ENCODE measurements around the gene GTF2H3.
A peak's percentile ranks its signal among the peaks of the same experiment; 100 is the strongest.

The GTF2H3 gene

DNA sequence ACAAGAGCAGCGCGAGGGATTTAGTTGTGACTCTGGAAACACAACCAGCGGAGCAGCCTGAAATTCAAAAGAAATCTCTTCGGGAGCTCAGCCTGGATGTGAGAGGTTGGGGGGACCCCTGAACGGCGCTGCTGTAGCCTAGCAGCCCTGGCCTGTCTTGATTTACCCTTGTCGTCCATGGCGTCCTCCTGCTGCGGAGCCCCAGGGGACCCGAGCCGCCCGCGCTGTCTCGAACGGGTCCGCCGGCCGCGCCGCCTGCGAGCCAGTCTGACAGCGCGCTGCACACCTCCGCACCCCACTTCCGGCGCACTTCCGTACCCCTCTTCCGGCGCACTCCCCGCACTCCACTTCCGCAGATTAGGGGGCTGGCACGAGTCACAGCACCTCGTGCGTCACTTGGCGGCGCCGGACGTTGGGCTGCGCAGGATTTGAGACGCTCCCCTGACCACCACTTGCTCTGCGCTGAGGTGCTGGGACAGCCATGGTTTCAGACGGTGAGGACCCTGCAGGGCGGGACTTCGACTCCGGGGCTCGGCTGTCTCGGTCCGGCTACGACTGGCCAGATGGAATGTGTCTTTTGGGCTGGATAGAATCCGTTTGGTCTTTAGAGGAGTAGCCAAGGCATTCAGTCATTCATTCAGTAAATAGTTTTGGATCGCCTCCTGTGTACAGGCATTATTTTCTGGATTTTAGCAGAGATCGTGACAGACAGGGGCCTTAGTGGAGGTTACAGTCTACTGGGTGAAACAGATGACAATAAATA is at the start of gene GTF2H3, which contains the start of gene EIF2B1:
GTF2H3 (plus strand) TSS at position 451 of the 763 bp plus-strand sequence; CDS start at position 482, 31 bp downstream.
EIF2B1 (minus strand) TSS at position 308 of the 763 bp plus-strand sequence; CDS start at position 179, 129 bp downstream.
- peak; percentile 97 for TF ChIP-seq TAF1 (IDR thresholded peaks at IDR 0.05; ENCODE audit: low read depth)
- TF ChIP-seq, protein P1, sequence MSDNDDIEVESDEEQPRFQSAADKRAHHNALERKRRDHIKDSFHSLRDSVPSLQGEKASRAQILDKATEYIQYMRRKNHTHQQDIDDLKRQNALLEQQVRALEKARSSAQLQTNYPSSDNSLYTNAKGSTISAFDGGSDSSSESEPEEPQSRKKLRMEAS (IDR thresholded peaks at IDR 0.05) = peak; percentile 97
- TF ChIP-seq TCF12 (IDR thresholded peaks at IDR 0.05; ENCODE audit: low read depth) = peak; percentile 65; the same call in 1 of the 2 replicates
- peak; percentile 56; the same call in 1 of the 2 replicates for TF ChIP-seq NFIC (IDR thresholded peaks at IDR 0.05)
- TF ChIP-seq, protein P2, sequence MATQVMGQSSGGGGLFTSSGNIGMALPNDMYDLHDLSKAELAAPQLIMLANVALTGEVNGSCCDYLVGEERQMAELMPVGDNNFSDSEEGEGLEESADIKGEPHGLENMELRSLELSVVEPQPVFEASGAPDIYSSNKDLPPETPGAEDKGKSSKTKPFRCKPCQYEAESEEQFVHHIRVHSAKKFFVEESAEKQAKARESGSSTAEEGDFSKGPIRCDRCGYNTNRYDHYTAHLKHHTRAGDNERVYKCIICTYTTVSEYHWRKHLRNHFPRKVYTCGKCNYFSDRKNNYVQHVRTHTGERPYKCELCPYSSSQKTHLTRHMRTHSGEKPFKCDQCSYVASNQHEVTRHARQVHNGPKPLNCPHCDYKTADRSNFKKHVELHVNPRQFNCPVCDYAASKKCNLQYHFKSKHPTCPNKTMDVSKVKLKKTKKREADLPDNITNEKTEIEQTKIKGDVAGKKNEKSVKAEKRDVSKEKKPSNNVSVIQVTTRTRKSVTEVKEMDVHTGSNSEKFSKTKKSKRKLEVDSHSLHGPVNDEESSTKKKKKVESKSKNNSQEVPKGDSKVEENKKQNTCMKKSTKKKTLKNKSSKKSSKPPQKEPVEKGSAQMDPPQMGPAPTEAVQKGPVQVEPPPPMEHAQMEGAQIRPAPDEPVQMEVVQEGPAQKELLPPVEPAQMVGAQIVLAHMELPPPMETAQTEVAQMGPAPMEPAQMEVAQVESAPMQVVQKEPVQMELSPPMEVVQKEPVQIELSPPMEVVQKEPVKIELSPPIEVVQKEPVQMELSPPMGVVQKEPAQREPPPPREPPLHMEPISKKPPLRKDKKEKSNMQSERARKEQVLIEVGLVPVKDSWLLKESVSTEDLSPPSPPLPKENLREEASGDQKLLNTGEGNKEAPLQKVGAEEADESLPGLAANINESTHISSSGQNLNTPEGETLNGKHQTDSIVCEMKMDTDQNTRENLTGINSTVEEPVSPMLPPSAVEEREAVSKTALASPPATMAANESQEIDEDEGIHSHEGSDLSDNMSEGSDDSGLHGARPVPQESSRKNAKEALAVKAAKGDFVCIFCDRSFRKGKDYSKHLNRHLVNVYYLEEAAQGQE (IDR thresholded peaks at IDR 0.05; ENCODE audit: low read depth) = no peak
- 0 out of 2 replicates have a peak, but pooled peaks have one; percentile 58 for TF ChIP-seq ZBTB7A (IDR thresholded peaks at IDR 0.05; ENCODE audit: low read depth)
- 0 out of 2 replicates have a peak, but pooled peaks have one; percentile 34 for TF ChIP-seq FOXM1 (IDR thresholded peaks at IDR 0.05; ENCODE audit: borderline replicate concordance, low read depth)
- peak; percentile 100 for TF ChIP-seq CREB1 (IDR thresholded peaks at IDR 0.05; ENCODE audit: low read depth)
- no peak for TF ChIP-seq CEBPB (IDR thresholded peaks at IDR 0.05)
- TF ChIP-seq EP300 (IDR thresholded peaks at IDR 0.05; ENCODE audit: borderline replicate concordance) = no peak; the same call in 1 of the 2 replicates
- TF ChIP-seq RAD21 (IDR thresholded peaks at IDR 0.05; ENCODE audit: low read depth) = no peak
- TF ChIP-seq, protein P3, sequence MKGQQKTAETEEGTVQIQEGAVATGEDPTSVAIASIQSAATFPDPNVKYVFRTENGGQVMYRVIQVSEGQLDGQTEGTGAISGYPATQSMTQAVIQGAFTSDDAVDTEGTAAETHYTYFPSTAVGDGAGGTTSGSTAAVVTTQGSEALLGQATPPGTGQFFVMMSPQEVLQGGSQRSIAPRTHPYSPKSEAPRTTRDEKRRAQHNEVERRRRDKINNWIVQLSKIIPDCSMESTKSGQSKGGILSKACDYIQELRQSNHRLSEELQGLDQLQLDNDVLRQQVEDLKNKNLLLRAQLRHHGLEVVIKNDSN (IDR thresholded peaks at IDR 0.05) = peak; percentile 61
- peak; percentile 89 for TF ChIP-seq YY1 (IDR thresholded peaks at IDR 0.05; ENCODE audit: low read depth)
- peak; percentile 53 for TF ChIP-seq EGR1 (IDR thresholded peaks at IDR 0.05)
- peak; percentile 13; the same call in 1 of the 2 replicates for TF ChIP-seq TEAD4 (IDR thresholded peaks at IDR 0.05)

DNA sequence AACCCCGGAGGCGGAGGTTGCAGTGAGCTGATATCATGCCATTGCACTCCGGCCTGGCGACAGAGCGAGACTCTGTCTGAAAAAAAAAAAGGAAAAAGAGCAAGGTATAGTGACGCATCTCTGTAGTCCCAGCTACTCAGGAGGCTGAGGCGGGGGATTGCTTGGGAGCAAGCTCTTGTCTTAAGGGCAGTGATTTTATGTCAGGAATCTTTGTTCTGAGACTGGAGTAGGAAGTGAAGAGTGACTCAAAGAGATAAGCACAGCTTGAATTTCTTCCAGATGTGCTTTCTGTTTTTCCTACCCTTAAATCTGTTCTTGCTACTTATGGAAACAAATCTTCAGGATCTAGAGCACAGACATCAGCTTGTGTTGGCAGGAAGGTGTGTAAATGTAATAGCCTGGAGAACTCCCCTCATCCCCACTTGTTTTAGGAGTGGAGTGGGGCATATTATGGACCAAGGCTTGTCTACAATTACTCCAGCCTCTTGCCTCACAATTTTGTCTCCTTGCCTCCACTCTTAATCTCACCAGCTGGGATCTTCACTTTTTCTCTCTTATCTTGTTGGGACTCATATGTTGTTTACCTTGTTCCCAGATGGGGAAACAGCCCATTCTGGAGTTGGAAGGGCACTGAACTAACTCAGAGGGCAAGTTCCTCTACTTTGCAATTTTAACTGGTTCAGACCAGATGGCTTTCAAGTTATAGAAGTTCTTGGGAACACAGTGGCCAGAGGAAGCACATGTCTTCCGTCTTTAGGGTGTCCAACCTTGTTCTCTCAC is 41.7 kb upstream of the GTF2H3 start:
- TF ChIP-seq FOXM1 (IDR thresholded peaks at IDR 0.05; ENCODE audit: borderline replicate concordance, low read depth) = no peak
- no peak for TF ChIP-seq RAD21 (IDR thresholded peaks at IDR 0.05; ENCODE audit: low read depth)
- TF ChIP-seq, protein P3 (IDR thresholded peaks at IDR 0.05) = no peak
- no peak for TF ChIP-seq EGR1 (IDR thresholded peaks at IDR 0.05)
- TF ChIP-seq CREB1 (IDR thresholded peaks at IDR 0.05; ENCODE audit: low read depth) = no peak
- no peak for TF ChIP-seq TCF12 (IDR thresholded peaks at IDR 0.05; ENCODE audit: low read depth)
- no peak for TF ChIP-seq EP300 (IDR thresholded peaks at IDR 0.05; ENCODE audit: borderline replicate concordance)
- TF ChIP-seq, protein P2 (IDR thresholded peaks at IDR 0.05; ENCODE audit: low read depth) = no peak
- no peak for TF ChIP-seq ZBTB7A (IDR thresholded peaks at IDR 0.05; ENCODE audit: low read depth)
- TF ChIP-seq YY1 (IDR thresholded peaks at IDR 0.05; ENCODE audit: low read depth) = no peak
- no peak for TF ChIP-seq TEAD4 (IDR thresholded peaks at IDR 0.05)
- no peak for TF ChIP-seq CEBPB (IDR thresholded peaks at IDR 0.05)
- TF ChIP-seq TAF1 (IDR thresholded peaks at IDR 0.05; ENCODE audit: low read depth) = no peak
- no peak for TF ChIP-seq NFIC (IDR thresholded peaks at IDR 0.05)

DNA sequence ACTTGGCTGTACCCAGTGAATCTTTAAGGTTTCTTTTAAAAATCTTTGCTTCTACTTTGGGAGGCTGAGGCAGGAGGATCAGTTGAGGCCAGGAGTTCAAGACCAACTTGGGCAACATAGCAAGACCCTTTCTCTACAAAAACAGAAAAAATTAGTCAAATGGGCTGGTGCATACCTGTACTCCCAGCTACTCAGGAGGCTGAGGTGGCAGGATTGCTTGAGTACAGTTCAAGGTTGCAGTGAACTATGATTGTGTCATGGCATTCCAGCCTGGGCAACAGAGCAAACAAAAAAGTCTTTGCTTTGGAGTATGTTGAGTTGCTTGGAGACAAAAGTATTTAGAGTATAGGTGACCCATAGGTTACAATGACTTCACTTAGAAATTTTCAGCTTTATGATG is 37.9 kb upstream of the GTF2H3 start:
- TF ChIP-seq EP300 (IDR thresholded peaks at IDR 0.05; ENCODE audit: borderline replicate concordance) (no peak), YY1 (IDR thresholded peaks at IDR 0.05; ENCODE audit: low read depth) (no peak), EGR1 (IDR thresholded peaks at IDR 0.05) (no peak)
- TF ChIP-seq, protein P1 (IDR thresholded peaks at IDR 0.05) = no peak

DNA sequence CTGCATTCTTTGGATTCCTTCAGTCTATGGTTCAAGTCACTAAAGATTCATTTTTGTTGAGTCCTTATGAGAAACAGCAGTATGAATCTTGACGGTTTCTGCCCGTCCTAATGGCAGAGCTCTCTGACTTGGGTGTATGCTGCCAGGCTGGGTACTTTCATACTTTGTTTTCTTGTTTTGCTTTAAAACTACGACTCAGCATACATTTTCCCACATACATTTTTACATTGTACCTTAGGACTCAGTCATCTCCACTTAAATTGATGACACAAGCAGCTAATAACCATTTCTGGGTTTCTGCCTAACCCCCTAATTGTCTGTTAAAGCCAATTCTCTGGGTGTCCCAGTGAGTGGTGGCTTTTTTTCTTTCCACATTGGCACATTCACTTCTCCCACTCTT is 36.5 kb upstream of the GTF2H3 start:
- TF ChIP-seq, protein P3 (IDR thresholded peaks at IDR 0.05) = no peak
- TF ChIP-seq CEBPB (IDR thresholded peaks at IDR 0.05) (no peak), ZBTB7A (IDR thresholded peaks at IDR 0.05; ENCODE audit: low read depth) (no peak), NFIC (IDR thresholded peaks at IDR 0.05) (no peak), TEAD4 (IDR thresholded peaks at IDR 0.05) (no peak), TAF1 (IDR thresholded peaks at IDR 0.05; ENCODE audit: low read depth) (no peak), YY1 (IDR thresholded peaks at IDR 0.05; ENCODE audit: low read depth) (no peak), CREB1 (IDR thresholded peaks at IDR 0.05; ENCODE audit: low read depth) (no peak), RAD21 (IDR thresholded peaks at IDR 0.05; ENCODE audit: low read depth) (no peak), TCF12 (IDR thresholded peaks at IDR 0.05; ENCODE audit: low read depth) (no peak), EP300 (IDR thresholded peaks at IDR 0.05; ENCODE audit: borderline replicate concordance) (no peak), EGR1 (IDR thresholded peaks at IDR 0.05) (no peak), FOXM1 (IDR thresholded peaks at IDR 0.05; ENCODE audit: borderline replicate concordance, low read depth) (no peak)
- TF ChIP-seq, protein P1 (IDR thresholded peaks at IDR 0.05) = no peak
- TF ChIP-seq, protein P2 (IDR thresholded peaks at IDR 0.05; ENCODE audit: low read depth) = no peak
